ENCODE measurements around the gene BSCL2. TPM values are rescaled to one million over a fixed set of nuclear protein-coding genes. Genes with fewer than 3 reads are reported as not detected.
"Not testable (repeated sequence)": the region's sequence is repeated elsewhere in the genome, so short reads cannot be mapped to it uniquely, and the experiment has no call there.

Gene BSCL2
- total RNA-seq, 2 donors from 2014 or later = 20.8 to 20.9 TPM

DNA sequence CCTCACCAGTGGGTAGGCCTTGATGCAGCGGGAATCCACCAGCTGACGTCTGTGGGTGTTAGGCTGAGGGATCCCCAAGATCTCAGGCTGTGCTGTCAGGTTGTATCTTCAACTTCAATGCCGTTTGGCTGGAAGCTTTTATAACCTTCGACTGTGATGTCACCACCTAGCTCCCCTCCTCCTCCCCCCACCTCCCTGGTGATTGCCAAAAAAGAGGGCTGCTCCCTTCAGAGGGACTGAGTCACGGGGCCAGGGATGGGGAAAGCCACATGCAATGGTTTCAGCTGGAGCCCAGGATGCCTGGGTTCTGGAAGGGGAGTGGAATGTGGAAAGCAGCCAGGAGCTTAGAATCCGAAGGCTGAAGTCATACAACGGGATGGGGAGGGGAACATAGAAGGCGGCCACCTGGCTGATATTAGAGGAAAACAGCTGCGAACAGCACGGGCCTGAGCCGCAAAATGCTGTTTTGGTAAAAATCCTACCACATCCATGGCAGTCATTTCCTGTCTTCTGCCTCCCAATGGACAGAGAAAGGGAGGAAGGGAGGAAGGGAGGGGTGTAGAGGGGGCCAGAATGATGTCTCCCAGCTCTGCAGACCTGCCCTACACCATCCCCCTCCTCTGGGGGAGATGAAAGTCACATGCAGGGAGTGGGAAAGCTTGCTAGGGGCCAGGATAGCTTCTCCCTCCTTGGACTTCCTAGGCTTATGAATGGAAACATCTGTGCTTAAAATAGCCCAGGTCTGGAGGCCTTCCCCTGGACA is 17.6 kb downstream of the BSCL2 start, which contains the start of gene LRRN4CL:
Gene LRRN4CL, minus strand, starts transcription at position 110 of the 763 bp plus-strand sequence. CDS start 1,022 bp downstream, outside the sequence.
- no peak for ATAC-seq
- Mint-ChIP-seq H3K36me3 (ENCODE audit: low read depth) (peaks cover 3% of the 10 kb centered on the region), H3K4me1 (peaks cover 4% of the 10 kb centered on the region), H3K4me3 (no peak within 1 kb of the TSS), H3K27me3 (no peaks in the 10 kb centered on the region), H3K27ac (no peak within 1 kb of the TSS)
- no peaks in the 10 kb centered on the region for H3K9me3 ChIP-seq (ENCODE audit: control insufficient read depth, low read length, poor library complexity, severe bottlenecking)
- DNase-seq = no peak

- no peak overlapping the region for H3K27ac Mint-ChIP-seq
- H3K27me3 Mint-ChIP-seq = no peaks in the 10 kb centered on the region
- ATAC-seq (no peak), DNase-seq (no peak)
- H3K9me3 ChIP-seq (ENCODE audit: control insufficient read depth, low read length, poor library complexity, severe bottlenecking) = no peaks in the 10 kb centered on the region
- no peak overlapping the region for H3K4me3 Mint-ChIP-seq
- peaks cover 3% of the 10 kb centered on the region for H3K36me3 Mint-ChIP-seq (ENCODE audit: low read depth)
- peaks cover 4% of the 10 kb centered on the region for H3K4me1 Mint-ChIP-seq
Observed at GRCh38 chr11:62688491-62688890, 18.7 kb downstream of the BSCL2 start.

DNA sequence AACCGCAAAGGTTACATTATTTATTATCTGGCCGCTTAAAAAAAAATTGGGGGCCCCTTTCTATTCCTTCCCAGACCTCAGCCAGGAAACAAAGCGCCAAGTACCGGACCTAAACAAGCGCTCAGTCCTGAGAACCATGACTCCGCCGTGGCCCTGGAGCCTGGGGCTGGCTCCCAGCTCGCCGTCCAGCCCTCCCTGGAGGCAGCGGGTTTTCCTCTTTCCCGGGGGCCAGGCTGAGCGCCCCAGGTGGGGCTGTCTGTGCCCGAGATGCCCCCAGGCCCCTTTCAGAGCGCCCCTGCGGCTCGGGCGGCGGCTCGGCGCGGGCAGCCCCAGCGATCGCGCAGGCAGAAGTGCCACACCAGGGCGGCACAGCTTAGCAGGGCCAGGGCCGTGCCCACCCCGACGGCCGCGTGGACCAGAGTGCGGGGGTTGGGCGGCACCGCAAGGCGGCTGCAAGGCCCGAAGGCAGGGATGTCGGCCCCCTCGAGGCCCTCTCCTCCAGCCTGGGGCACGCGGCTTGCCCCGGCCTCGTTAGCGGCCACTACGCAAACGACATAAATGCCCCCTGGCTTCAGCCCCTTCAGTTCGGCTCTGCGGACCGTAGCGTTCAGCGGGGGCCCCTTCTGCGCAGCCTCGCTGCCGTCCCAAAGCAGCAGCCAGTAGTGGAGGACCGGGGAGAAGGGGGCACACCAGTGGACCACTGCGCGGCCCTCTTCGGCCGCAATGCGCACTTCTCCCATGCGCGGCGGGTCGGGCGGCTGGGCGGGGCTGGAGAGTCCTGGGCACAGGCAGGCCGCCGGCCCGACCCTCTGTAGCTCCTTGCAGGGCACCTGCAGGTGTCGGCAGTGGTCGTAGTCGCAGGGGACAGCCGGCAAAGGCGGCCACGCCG is 19.5 kb downstream of the BSCL2 start:
- Mint-ChIP-seq H3K4me1 (peaks cover 4% of the 10 kb centered on the region), H3K27ac (no peak overlapping the region), H3K4me3 (no peak overlapping the region)

DNA sequence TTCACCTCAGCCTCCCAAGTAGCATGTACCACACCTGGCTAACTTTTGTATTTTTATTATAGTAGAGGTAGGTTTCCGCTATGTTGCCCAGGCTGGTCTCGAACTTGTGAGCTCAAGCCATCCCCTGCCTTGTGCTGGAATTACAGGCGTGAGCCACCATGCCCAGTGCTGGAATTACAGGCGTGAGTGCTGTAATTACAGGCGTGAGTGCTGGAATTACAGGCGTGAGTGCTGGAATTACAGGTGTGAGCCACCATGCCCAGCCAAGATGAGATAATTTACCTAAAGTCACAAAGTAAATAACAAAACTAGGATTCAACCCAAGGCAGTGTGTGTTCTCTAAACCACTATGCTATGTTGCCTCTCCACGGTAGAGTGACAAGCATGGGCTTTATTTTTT is 24.7 kb downstream of the BSCL2 start:
- peaks cover 2% of the 10 kb centered on the region for H3K36me3 Mint-ChIP-seq (ENCODE audit: low read depth)
- H3K27me3 Mint-ChIP-seq = no peaks in the 10 kb centered on the region
- no peaks in the 10 kb centered on the region for H3K9me3 ChIP-seq (ENCODE audit: control insufficient read depth, low read length, poor library complexity, severe bottlenecking)
- ATAC-seq (no peak), DNase-seq (no peak)
- peaks cover 17% of the 10 kb centered on the region for H3K4me1 Mint-ChIP-seq
- no peak overlapping the region for H3K4me3 Mint-ChIP-seq
- no peak overlapping the region for H3K27ac Mint-ChIP-seq

More for the DNA sequence above, 19.5 kb downstream of the BSCL2 start:
- ATAC-seq = no peak
- H3K36me3 Mint-ChIP-seq (ENCODE audit: low read depth) = peaks cover 3% of the 10 kb centered on the region
- no peaks in the 10 kb centered on the region for H3K27me3 Mint-ChIP-seq
- no peaks in the 10 kb centered on the region for H3K9me3 ChIP-seq (ENCODE audit: control insufficient read depth, low read length, poor library complexity, severe bottlenecking)
- DNase-seq = no peak

DNA sequence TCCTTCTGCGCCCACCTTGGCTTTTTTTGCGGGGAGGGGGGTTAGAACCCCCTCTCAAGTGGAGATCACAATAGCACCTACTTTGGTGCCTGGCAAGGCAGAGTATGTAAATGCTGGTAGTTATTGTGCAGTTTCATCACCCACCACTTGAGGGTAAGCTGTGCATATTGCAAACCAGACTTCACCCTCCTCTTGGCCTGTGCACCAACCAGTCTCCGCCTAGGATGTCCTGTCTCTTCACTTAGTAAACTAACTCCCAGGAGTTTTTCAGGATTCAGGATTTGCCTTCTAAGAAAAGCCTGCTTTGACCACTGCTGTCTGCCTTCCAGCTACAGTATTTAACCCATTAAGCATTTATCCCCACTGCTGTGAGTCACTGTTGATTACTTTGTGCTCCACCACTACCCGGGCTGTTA is 26.4 kb downstream of the BSCL2 start:
- Mint-ChIP-seq H3K27ac (peak overlapping the region; percentile 97), H3K27me3 (no peaks in the 10 kb centered on the region)
- DNase-seq = no peak

DNA sequence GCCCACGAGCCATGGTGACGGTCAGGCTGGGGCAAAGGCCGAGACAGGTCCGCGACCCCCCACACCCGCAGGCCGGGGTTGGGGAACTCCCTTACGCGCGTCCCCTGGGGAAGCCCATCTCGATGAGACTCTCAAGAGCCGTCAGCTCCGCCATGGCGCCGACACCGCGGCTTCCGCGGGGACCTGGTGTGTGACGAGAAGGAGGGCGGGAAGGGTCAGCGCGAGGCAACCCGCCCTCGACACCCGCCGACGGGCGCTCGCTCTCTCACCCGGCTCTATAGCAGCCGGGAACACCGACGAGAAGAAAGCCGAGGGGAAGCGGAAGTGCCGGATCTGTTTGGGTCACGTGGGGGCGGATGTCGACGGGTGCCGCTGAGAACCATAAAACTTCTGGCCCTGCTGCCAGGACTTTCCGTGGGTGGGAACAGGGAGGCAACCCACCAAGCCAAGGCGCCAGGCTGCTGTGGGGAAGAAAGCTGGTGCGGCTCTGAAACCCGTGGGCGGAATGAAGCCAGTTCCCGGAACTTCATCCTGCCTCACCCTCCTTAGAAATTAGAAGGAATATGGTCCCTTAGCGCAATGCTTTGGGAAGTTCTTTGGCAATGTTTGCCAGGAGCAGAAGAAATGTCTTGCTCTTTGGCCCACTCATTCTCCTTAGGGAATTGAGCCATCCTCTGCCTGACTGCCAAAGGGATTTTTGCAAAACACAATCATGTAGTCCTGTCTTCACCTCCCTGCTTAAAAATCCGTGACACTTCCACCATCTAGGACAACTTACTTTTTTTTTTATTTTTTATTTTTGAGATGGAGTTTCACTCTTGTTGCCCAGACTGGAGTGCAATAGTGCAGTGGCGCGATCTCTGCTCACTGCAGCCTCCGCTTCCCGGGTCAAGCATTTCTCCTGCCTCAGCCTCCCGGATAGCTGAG is 28.2 kb downstream of the BSCL2 start, which contains the start of gene UBXN1:
Gene UBXN1, minus strand, starts transcription at position 304 of the 927 bp plus-strand sequence. Its CDS starts 150 bp downstream, at position 154.
- Mint-ChIP-seq H3K27me3 (no peaks in the 10 kb centered on the region), H3K36me3 (ENCODE audit: low read depth) (peaks cover 5% of the 10 kb centered on the region), H3K4me3 (peak within 1 kb of the TSS; percentile 91), H3K4me1 (peaks cover 31% of the 10 kb centered on the region), H3K27ac (peak within 1 kb of the TSS; percentile 97)
- H3K9me3 ChIP-seq (ENCODE audit: control insufficient read depth, low read length, poor library complexity, severe bottlenecking) = no peaks in the 10 kb centered on the region
- DNase-seq (peak; percentile 64 to 75 (median 69)), ATAC-seq (peak; percentile 84)

More for the DNA sequence above, 26.4 kb downstream of the BSCL2 start:
- peak overlapping the region; percentile 45 for H3K4me3 Mint-ChIP-seq
- no peaks in the 10 kb centered on the region for H3K9me3 ChIP-seq (ENCODE audit: control insufficient read depth, low read length, poor library complexity, severe bottlenecking)
- peak; percentile 72 for ATAC-seq
- peaks cover 2% of the 10 kb centered on the region for H3K36me3 Mint-ChIP-seq (ENCODE audit: low read depth)
- peaks cover 28% of the 10 kb centered on the region for H3K4me1 Mint-ChIP-seq

DNA sequence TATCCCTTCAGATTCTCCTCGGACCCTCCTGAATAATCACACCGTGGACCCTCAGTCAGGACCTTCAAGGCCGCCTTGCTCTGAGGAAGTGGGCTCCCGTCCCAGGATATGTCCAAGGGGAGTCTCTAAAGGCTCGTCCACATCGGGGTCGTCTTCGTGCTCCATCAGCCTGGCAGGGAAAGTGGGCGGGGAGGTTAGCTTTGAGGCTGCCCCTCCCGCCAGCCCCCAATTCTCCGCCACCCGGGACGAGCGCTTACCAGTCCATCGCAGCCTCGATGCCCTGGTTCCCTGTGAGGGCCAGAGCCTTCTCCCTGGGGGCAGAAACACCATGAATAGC is 28.8 kb downstream of the BSCL2 start:
- no peak for ATAC-seq
- peak overlapping the region; percentile 91 for H3K4me3 Mint-ChIP-seq
- no peak for DNase-seq
- H3K4me1 Mint-ChIP-seq = peaks cover 31% of the 10 kb centered on the region
- H3K27me3 Mint-ChIP-seq = no peaks in the 10 kb centered on the region
- no peaks in the 10 kb centered on the region for H3K9me3 ChIP-seq (ENCODE audit: control insufficient read depth, low read length, poor library complexity, severe bottlenecking)
- H3K36me3 Mint-ChIP-seq (ENCODE audit: low read depth) = peaks cover 5% of the 10 kb centered on the region
- H3K27ac Mint-ChIP-seq = peak overlapping the region; percentile 97

GRCh38 chr11:62677714-62678113 is 29.5 kb downstream of the BSCL2 start:
- ATAC-seq = no peak
- H3K27ac Mint-ChIP-seq = peak overlapping the region; percentile 97
- peaks cover 33% of the 10 kb centered on the region for H3K4me1 Mint-ChIP-seq
- no peaks in the 10 kb centered on the region for H3K27me3 Mint-ChIP-seq
- peak overlapping the region; percentile 91 for H3K4me3 Mint-ChIP-seq
- no peak for DNase-seq
- H3K36me3 Mint-ChIP-seq (ENCODE audit: low read depth) = peaks cover 5% of the 10 kb centered on the region
- H3K9me3 ChIP-seq (ENCODE audit: control insufficient read depth, low read length, poor library complexity, severe bottlenecking) = no peaks in the 10 kb centered on the region

GRCh38 chr11:62677156-62677555 is 30.1 kb downstream of the BSCL2 start:
- Mint-ChIP-seq H3K36me3 (ENCODE audit: low read depth) (peaks cover 5% of the 10 kb centered on the region), H3K4me3 (peak overlapping the region; percentile 91), H3K27ac (peak overlapping the region; percentile 97), H3K4me1 (peaks cover 37% of the 10 kb centered on the region), H3K27me3 (no peaks in the 10 kb centered on the region)
- H3K9me3 ChIP-seq (ENCODE audit: control insufficient read depth, low read length, poor library complexity, severe bottlenecking) = no peaks in the 10 kb centered on the region
- no peak for DNase-seq
- no peak for ATAC-seq

GRCh38 chr11:62676698-62677097 is 30.5 kb downstream of the BSCL2 start:
- H3K27ac Mint-ChIP-seq = peak overlapping the region; percentile 97
- DNase-seq (no peak), ATAC-seq (no peak)
- H3K4me3 Mint-ChIP-seq = peak overlapping the region; percentile 91
- peaks cover 38% of the 10 kb centered on the region for H3K4me1 Mint-ChIP-seq
- no peaks in the 10 kb centered on the region for H3K27me3 Mint-ChIP-seq
- no peaks in the 10 kb centered on the region for H3K9me3 ChIP-seq (ENCODE audit: control insufficient read depth, low read length, poor library complexity, severe bottlenecking)
- H3K36me3 Mint-ChIP-seq (ENCODE audit: low read depth) = peaks cover 5% of the 10 kb centered on the region

DNA sequence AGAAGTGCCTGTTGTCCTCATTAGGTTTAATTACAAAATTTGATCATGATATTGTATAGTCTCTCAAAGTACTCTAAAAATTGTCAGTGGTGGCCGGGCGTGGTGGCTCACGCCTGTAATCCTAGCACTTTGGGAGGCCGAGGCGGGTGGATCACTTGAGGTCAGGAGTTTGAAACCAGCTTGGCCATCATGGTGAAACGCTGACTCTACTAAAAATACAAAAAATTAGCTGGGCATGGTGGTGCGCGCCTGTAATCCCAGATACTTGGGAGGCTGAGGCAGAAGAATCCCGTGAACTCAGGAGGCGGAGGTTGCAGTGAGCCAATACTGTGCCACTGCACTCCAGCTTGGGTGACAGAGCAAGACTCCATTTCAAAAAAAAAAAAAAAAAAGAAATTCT is 31.8 kb downstream of the BSCL2 start:
- H3K9me3 ChIP-seq (ENCODE audit: control insufficient read depth, low read length, poor library complexity, severe bottlenecking); DNase-seq; H3K36me3 Mint-ChIP-seq (ENCODE audit: low read depth); H3K4me3 Mint-ChIP-seq; ATAC-seq; H3K27me3 Mint-ChIP-seq: not testable (repeated sequence)
- Mint-ChIP-seq H3K27ac (peak overlapping the region; percentile 63), H3K4me1 (peaks cover 46% of the 10 kb centered on the region)

- peaks cover 5% of the 10 kb centered on the region for H3K36me3 Mint-ChIP-seq (ENCODE audit: low read depth)
- H3K27me3 Mint-ChIP-seq = no peaks in the 10 kb centered on the region
- H3K9me3 ChIP-seq (ENCODE audit: control insufficient read depth, low read length, poor library complexity, severe bottlenecking) = no peaks in the 10 kb centered on the region
- DNase-seq (no peak), ATAC-seq (no peak)
- peak overlapping the region; percentile 96 for H3K27ac Mint-ChIP-seq
- H3K4me3 Mint-ChIP-seq = peak overlapping the region; percentile 99
- H3K4me1 Mint-ChIP-seq = peaks cover 41% of the 10 kb centered on the region
Observed at GRCh38 chr11:62673196-62673525, 34.1 kb downstream of the BSCL2 start.
